H1 (cell line): ENCODE results near the gene OR52A5. TPM values are rescaled to one million over a fixed set of nuclear protein-coding genes. Genes with fewer than 3 reads are reported as not detected.
"Not testable (repeated sequence)": the region's sequence is repeated elsewhere in the genome, so short reads cannot be mapped to it uniquely, and the experiment has no call there.

Experiments used
- CTCF ChIA-PET: fragments of 300-600 bp; sonication (Branson Sonifier 250); formaldehyde crosslinking; loops from one replicate; lab custom pipeline; 2021; ENCODE audit not compliant: partially characterized antibody; lab: Charles Lee
- POLR2A ChIA-PET: fragments of 300-600 bp; sonication (Branson Sonifier 250); formaldehyde crosslinking; loops from one replicate; lab custom pipeline; 2021; ENCODE audit warnings: inconsistent platforms; ENCODE audit not compliant: partially characterized antibody; lab: Charles Lee
- DNase-seq, 2 experiments: peaks; one replicate each; pipeline versions ENCODE4 v3.0.0 to v3.0.0-alpha.2; 2010 to 2022; ENCODE audit warnings: low spot score in 2 of 2, low read depth in 1 of 2, mixed read lengths in 1 of 2
- FAIRE-seq: peaks from 2 replicates; lab custom pipeline; 2011; peaks lifted over from hg19 to GRCh38; lab: Jason Lieb, UNC
- H2AFZ ChIP-seq: 2 replicates; pipeline ENCODE4 v1.8.1; 2012; ENCODE audit warnings: low read length, inconsistent platforms
- H2AK5ac ChIP-seq: 2 replicates; pipeline ENCODE4 v1.6.1; 2013; ENCODE audit warnings: low read depth, low read length
- H2BK120ac ChIP-seq: replicated peaks from 2 replicates; pipeline ENCODE3; 2013; ENCODE audit warnings: low read depth, low read length, inconsistent platforms
- H2BK12ac ChIP-seq: 2 replicates; pipeline ENCODE4 v1.6.1; 2013; ENCODE audit warnings: low read depth, low read length
- H2BK15ac ChIP-seq: 2 replicates; pipeline ENCODE4 v1.6.1; 2013; ENCODE audit warnings: low read length
- H2BK20ac ChIP-seq: 2 replicates; pipeline ENCODE4 v1.6.1; 2013; ENCODE audit warnings: low read length
- H2BK5ac ChIP-seq: 2 replicates; pipeline ENCODE4 v1.6.1; 2013; ENCODE audit warnings: low read depth, low read length
- H3K14ac ChIP-seq: 2 replicates; pipeline ENCODE4 v1.6.1; 2013; ENCODE audit warnings: inconsistent platforms; ENCODE audit not compliant: insufficient read length
- H3K18ac ChIP-seq: 2 replicates; pipeline ENCODE4 v1.6.1; 2013; ENCODE audit warnings: low read length; ENCODE audit errors: extremely low read depth
- H3K23ac ChIP-seq: 2 replicates; pipeline ENCODE4 v1.6.1; 2013; ENCODE audit warnings: inconsistent platforms; ENCODE audit not compliant: insufficient read length
- H3K23me2 ChIP-seq: 2 replicates; pipeline ENCODE4 v1.6.1; 2013; ENCODE audit warnings: low read depth, low read length
- H3K27ac ChIP-seq: 2 replicates; pipeline ENCODE4 v1.6.1; 2011; ENCODE audit warnings: low read depth, low read length, inconsistent platforms
- H3K27me3 ChIP-seq, 4 experiments: replicated peaks in 1 of 4; 1 replicate in 1 of 4; 2 replicates in 3 of 4; pipeline versions ENCODE4 v1.6.1 to v1.8.1; 2011 to 2013; ENCODE audit warnings: low read length in 3 of 4, mild to moderate bottlenecking in 3 of 4, inconsistent platforms in 2 of 4, mixed read lengths in 2 of 4, moderate library complexity in 1 of 4; ENCODE audit not compliant: control insufficient read depth in 3 of 4, insufficient read depth in 3 of 4; ENCODE audit errors: extremely low read depth in 1 of 4
- H3K36me3 ChIP-seq, 4 experiments: 2 replicates each; pipeline versions ENCODE4 v1.6.1 to v1.8.1; 2011 to 2013; ENCODE audit warnings: mild to moderate bottlenecking in 4 of 4, low read length in 3 of 4, moderate library complexity in 2 of 4, control low read depth in 1 of 4, inconsistent platforms in 1 of 4; ENCODE audit not compliant: insufficient read depth in 4 of 4, control insufficient read depth in 2 of 4
- H3K4ac ChIP-seq: replicated peaks from 2 replicates; pipeline ENCODE3; 2013; ENCODE audit warnings: low read length, low read depth, mixed read lengths, inconsistent platforms; ENCODE audit not compliant: insufficient read length
- H3K4me1 ChIP-seq, 4 experiments: replicated peaks in 1 of 4; 1 replicate in 1 of 4; 2 replicates in 3 of 4; pipeline versions ENCODE4 v1.6.1 to v1.8.1; 2011 to 2013; ENCODE audit warnings: low read length in 3 of 4, inconsistent platforms in 2 of 4, mixed read lengths in 1 of 4; ENCODE audit not compliant: insufficient read depth in 4 of 4, control insufficient read depth in 3 of 4
- H3K4me2 ChIP-seq, 2 experiments: 2 replicates each; pipeline versions ENCODE4 v1.6.1 to v1.8.1; 2011 to 2013; ENCODE audit warnings: low read depth in 2 of 2, low read length in 2 of 2, control low read depth in 1 of 2, inconsistent platforms in 1 of 2, mild to moderate bottlenecking in 1 of 2; ENCODE audit not compliant: insufficient read depth in 1 of 2
- H3K4me3 ChIP-seq, 4 experiments: fragments of 200-600, 300-600 bp in 1 of 4; sonication (generic), shearing (Covaris generic), sonication (Bioruptor Twin) in 1 of 4; 2 replicates each; pipeline versions ENCODE4 v1.5.1 to v1.8.1; 2011 to 2016; ENCODE audit warnings: low read length in 4 of 4, low read depth in 3 of 4, control low read depth in 2 of 4, inconsistent platforms in 2 of 4, mild to moderate bottlenecking in 2 of 4, mixed read lengths in 1 of 4, moderate library complexity in 1 of 4; ENCODE audit not compliant: insufficient read depth in 2 of 4; ENCODE audit errors: extremely low read depth in 1 of 4
- H3K56ac ChIP-seq: replicated peaks from 2 replicates; pipeline ENCODE3; 2013; ENCODE audit warnings: low read depth, mild to moderate bottlenecking, mixed read lengths, low read length, inconsistent platforms; ENCODE audit not compliant: insufficient read length
- H3K79me1 ChIP-seq: 2 replicates; pipeline ENCODE4 v1.6.1; 2013; ENCODE audit warnings: low read depth, low read length, control low read depth
- H3K79me2 ChIP-seq, 2 experiments: 2 replicates each; pipeline versions ENCODE4 v1.6.1 to v1.8.1; 2012 to 2013; ENCODE audit warnings: low read length in 2 of 2, mild to moderate bottlenecking in 2 of 2, inconsistent platforms in 1 of 2; ENCODE audit not compliant: insufficient read depth in 2 of 2, control insufficient read depth in 1 of 2
- H3K9ac ChIP-seq, 4 experiments: replicated peaks in 1 of 4; 1 replicate in 1 of 4; 2 replicates in 3 of 4; pipeline versions ENCODE4 v1.6.1 to v1.8.1; 2011 to 2013; ENCODE audit warnings: low read depth in 3 of 4, low read length in 3 of 4, control low read depth in 2 of 4, mild to moderate bottlenecking in 2 of 4, moderate library complexity in 2 of 4, inconsistent platforms in 1 of 4; ENCODE audit errors: extremely low read depth in 1 of 4
- H3K9me3 ChIP-seq, 2 experiments: 2 replicates each; pipeline versions ENCODE4 v1.6.1 to v1.8.1; 2012 to 2013; ENCODE audit warnings: mild to moderate bottlenecking in 2 of 2, moderate library complexity in 2 of 2, control low read depth in 1 of 2, inconsistent platforms in 1 of 2, low read depth in 1 of 2, low read length in 1 of 2, mixed read lengths in 1 of 2; ENCODE audit not compliant: insufficient read depth in 2 of 2
- H4K20me1 ChIP-seq, 2 experiments: replicated peaks in 1 of 2; 2 replicates each; pipeline versions ENCODE3 to v1.8.1; 2011 to 2013; ENCODE audit warnings: inconsistent platforms in 2 of 2, low read length in 2 of 2, mild to moderate bottlenecking in 1 of 2; ENCODE audit not compliant: insufficient read depth in 2 of 2, control insufficient read depth in 1 of 2
- H4K5ac ChIP-seq: 2 replicates; pipeline ENCODE4 v1.6.1; 2013; ENCODE audit warnings: low read length, low read depth, mixed read lengths, inconsistent platforms; ENCODE audit not compliant: insufficient read length
- H4K8ac ChIP-seq: 2 replicates; pipeline ENCODE4 v1.8.0; 2013; ENCODE audit warnings: mild to moderate bottlenecking, moderate library complexity, low read length, inconsistent platforms; ENCODE audit not compliant: insufficient read depth; ENCODE audit errors: extremely low read depth
- H4K91ac ChIP-seq: replicated peaks from 2 replicates; pipeline ENCODE3; 2013; ENCODE audit warnings: low read length, mixed read lengths, inconsistent platforms; ENCODE audit not compliant: insufficient read length
- BCL11A ChIP-seq, 2 experiments: IDR thresholded peaks; one replicate each; pipeline ENCODE4 v1.6.1; 2011; ENCODE audit warnings: low read depth in 2 of 2, low read length in 2 of 2, mild to moderate bottlenecking in 2 of 2
- CHD2 ChIP-seq: IDR thresholded peaks from 2 replicates; pipeline ENCODE4 v1.6.1; 2012; ENCODE audit warnings: low read length, improper control_type of control experiment
- GTF2F1 ChIP-seq: IDR thresholded peaks from 2 replicates; pipeline ENCODE4 v1.6.1; 2012; ENCODE audit warnings: low read depth, low read length, improper control_type of control experiment, borderline replicate concordance
- HDAC2 ChIP-seq, 2 experiments: fragments of 300-600 bp in 1 of 2; sonication (generic) in 1 of 2; IDR thresholded peaks; 2 replicates each; pipeline ENCODE4 v1.6.1; 2011 to 2012; ENCODE audit warnings: low read depth in 2 of 2, low read length in 2 of 2, mild to moderate bottlenecking in 2 of 2, moderate library complexity in 2 of 2, borderline replicate concordance in 1 of 2, inconsistent platforms in 1 of 2
- RAD21 ChIP-seq, 2 experiments: IDR thresholded peaks in 1 of 2; conservative IDR thresholded peaks in 1 of 2; 2 replicates each; pipeline ENCODE4 v1.6.1; 2011; ENCODE audit warnings: low read depth in 2 of 2, low read length in 2 of 2, improper control_type of control experiment in 1 of 2, inconsistent platforms in 1 of 2, mild to moderate bottlenecking in 1 of 2, moderate library complexity in 1 of 2
- RXRA ChIP-seq: IDR thresholded peaks from 2 replicates; pipeline ENCODE4 v1.6.1; 2011; ENCODE audit warnings: low read depth, mild to moderate bottlenecking, low read length, moderate library complexity; ENCODE audit not compliant: insufficient read depth
- TEAD4 ChIP-seq: IDR thresholded peaks from 2 replicates; pipeline ENCODE4 v1.6.1; 2012; ENCODE audit warnings: low read depth, low read length, inconsistent platforms, mixed read lengths
- WGBS, 2 experiments: shearing (Covaris generic) in 1 of 2; methylation state at CpG; one replicate each; pipeline versions ENCODE4 v1.1.6 to v1.1.7; 2013 to 2015; ENCODE audit warnings: low lambda C conversion rate in 2 of 2, mixed read lengths in 2 of 2, inconsistent platforms in 1 of 2, low coverage in 1 of 2, missing lambda C conversion rate in 1 of 2; ENCODE audit not compliant: insufficient replicate concordance in 2 of 2, insufficient coverage in 1 of 2, insufficient read length in 1 of 2; ENCODE audit errors: extremely low coverage in 1 of 2, missing lambda C conversion rate in 1 of 2; 5-methylcytosine and 5-hydroxymethylcytosine counted together
- polyA plus RNA-seq, 7 experiments: library from polyadenylated mRNA; depleted of rRNA in 3 of 7; stranded (reverse) in 5 of 7; unstranded in 2 of 7; fragments of >200 nt in 5 of 7; fragments of 200-250 nt in 2 of 7; gene quantifications; 1 replicate in 5 of 7; 2 replicates in 1 of 7; 4 replicates in 1 of 7; pipeline versions ENCODE4 v1.2.1 to v1.2.3, GENCODE V29; 2011 to 2013; ENCODE audit warnings: missing spikeins in 2 of 7, mixed read lengths in 2 of 7
- total RNA-seq: library from RNA; stranded (reverse); fragmentation: NEBNext Ultra II Directional; extraction: Animal tissue kit (Norgen Biotek cat#: 25700); gene quantifications from 2 replicates; pipeline ENCODE4 v1.2.1, GENCODE V29; 2021
- TF ChIP-seq, protein P1 (sequence below): IDR thresholded peaks from 2 replicates; pipeline ENCODE4 v1.6.1; 2012; ENCODE audit warnings: inconsistent platforms

OR52A5 gene
- total and polyA plus RNA-seq, 2 of the 8 experiments (the other 6 are each of a cell fraction or from before 2014, with no cell fraction given) = 0.02 to 0.11 TPM

DNA sequence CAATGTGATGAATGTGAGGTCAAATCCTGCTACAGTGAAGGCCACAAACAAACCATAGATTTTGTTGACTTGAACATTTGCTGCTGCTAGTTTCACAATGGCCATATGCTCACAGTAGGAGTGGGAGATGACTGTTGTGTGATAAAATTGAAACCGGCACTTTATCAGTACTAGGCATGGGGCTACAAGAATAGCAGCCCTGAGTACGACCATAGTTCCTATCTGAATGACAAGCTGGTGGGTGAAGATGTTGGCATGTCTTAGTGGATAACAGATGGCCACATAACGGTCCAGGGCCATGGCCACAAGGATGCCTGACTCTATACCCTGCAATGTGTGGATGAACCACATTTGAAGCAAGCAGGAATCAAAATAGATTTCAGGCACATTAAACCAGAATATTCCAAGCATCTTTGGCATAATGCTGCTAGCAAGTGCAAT, 13.6 kb upstream of the OR52A5 start (continued):
- TF ChIP-seq, protein P1, sequence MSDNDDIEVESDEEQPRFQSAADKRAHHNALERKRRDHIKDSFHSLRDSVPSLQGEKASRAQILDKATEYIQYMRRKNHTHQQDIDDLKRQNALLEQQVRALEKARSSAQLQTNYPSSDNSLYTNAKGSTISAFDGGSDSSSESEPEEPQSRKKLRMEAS = no peak
- TF ChIP-seq GTF2F1 = no peak
- no peak for TF ChIP-seq TEAD4
- no peak for TF ChIP-seq CHD2
- TF ChIP-seq BCL11A (IDR thresholded peaks at IDR 0.05; ENCODE audit: low read depth in 2 of 2, low read length in 2 of 2) = no peak
- TF ChIP-seq HDAC2 (IDR thresholded peaks at IDR 0.05; ENCODE audit: borderline replicate concordance in 1 of 2, low read depth in 2 of 2, low read length in 2 of 2) = no peak
- no peak for TF ChIP-seq RXRA
- TF ChIP-seq RAD21 (IDR thresholded peaks at IDR 0.05 in 1 of 2, conservative IDR thresholded peaks at IDR 0.05 in 1 of 2; ENCODE audit: low read depth in 2 of 2, low read length in 2 of 2) = no peak

DNA sequence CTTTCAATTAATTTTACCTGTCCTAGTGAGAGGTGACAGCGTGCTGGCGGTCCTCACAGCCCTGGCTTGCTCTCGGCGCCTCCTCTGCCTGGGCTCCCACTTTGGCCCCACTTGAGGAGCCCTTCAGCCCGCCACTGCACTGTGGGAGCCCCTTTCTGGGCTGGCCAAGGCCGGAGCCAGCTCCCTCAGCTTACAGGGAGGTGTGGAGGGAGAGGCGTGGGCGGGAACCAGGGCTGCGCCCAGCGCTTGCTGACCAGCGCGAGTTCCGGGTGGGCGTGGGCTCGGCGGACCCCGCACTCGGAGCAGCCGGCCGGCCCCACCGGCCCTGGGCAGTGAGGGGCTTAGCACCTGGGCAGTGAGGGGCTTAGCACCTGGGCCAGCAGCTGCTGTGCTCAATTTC, 6.0 kb upstream of the OR52A5 start:
- H4K8ac ChIP-seq, H3K23me2 ChIP-seq, H2AK5ac ChIP-seq, DNase-seq, H2BK12ac ChIP-seq, H3K23ac ChIP-seq, H4K5ac ChIP-seq, H3K56ac ChIP-seq, H3K9me3 ChIP-seq, H2BK120ac ChIP-seq, H3K4ac ChIP-seq, H3K79me1 ChIP-seq, H2AFZ ChIP-seq, FAIRE-seq, H3K36me3 ChIP-seq, H2BK20ac ChIP-seq, H2BK5ac ChIP-seq, H4K20me1 ChIP-seq, H3K18ac ChIP-seq, POLR2A ChIA-PET, H3K79me2 ChIP-seq, H3K27me3 ChIP-seq, H3K14ac ChIP-seq, H3K9ac ChIP-seq, H3K4me2 ChIP-seq, H2BK15ac ChIP-seq, H3K4me1 ChIP-seq, H4K91ac ChIP-seq, H3K27ac ChIP-seq, H3K4me3 ChIP-seq: not testable (repeated sequence)
- 95% methylated on average over 21 of the region's 21 CpGs; no CpG with 5 or more reads in 1 of the 2 experiments for WGBS, 2 experiments
- CTCF ChIA-PET = interaction anchor here (1.4 kb wide), 1 partner anchor 19 kb away, joined by 3 read pairs; no protein-coding TSS in a partner anchor
